Ishikawa (cell line): ENCODE measurements around the gene HYDIN.

Experiments used
- CEBPB ChIP-seq: IDR thresholded peaks from 2 replicates; pipeline ENCODE4 v1.6.1; 2012
- CREB1 ChIP-seq: IDR thresholded peaks from 2 replicates; pipeline ENCODE4 v1.6.1; 2012; ENCODE audit warnings: low read depth
- EGR1 ChIP-seq: IDR thresholded peaks from 2 replicates; pipeline ENCODE4 v1.6.1; 2012
- EP300 ChIP-seq: IDR thresholded peaks from 2 replicates; pipeline ENCODE4 v1.6.1; 2012; ENCODE audit warnings: borderline replicate concordance
- FOXM1 ChIP-seq: IDR thresholded peaks from 2 replicates; pipeline ENCODE4 v1.6.1; 2012; ENCODE audit warnings: low read depth, borderline replicate concordance
- NFIC ChIP-seq: IDR thresholded peaks from 2 replicates; pipeline ENCODE4 v1.6.1; 2012
- RAD21 ChIP-seq: IDR thresholded peaks from 2 replicates; pipeline ENCODE4 v1.6.1; 2012; ENCODE audit warnings: low read depth
- TAF1 ChIP-seq: IDR thresholded peaks from 2 replicates; pipeline ENCODE4 v1.6.1; 2012; ENCODE audit warnings: low read depth, mild to moderate bottlenecking
- TCF12 ChIP-seq: IDR thresholded peaks from 2 replicates; pipeline ENCODE4 v1.6.1; 2012; ENCODE audit warnings: low read depth
- TEAD4 ChIP-seq: IDR thresholded peaks from 2 replicates; pipeline ENCODE4 v1.6.1; 2012
- YY1 ChIP-seq: IDR thresholded peaks from 2 replicates; pipeline ENCODE4 v1.6.1; 2012; ENCODE audit warnings: low read depth
- ZBTB7A ChIP-seq: IDR thresholded peaks from 2 replicates; pipeline ENCODE4 v1.6.1; 2012; ENCODE audit warnings: low read depth
- TF ChIP-seq, protein P1 (sequence below): IDR thresholded peaks from 2 replicates; pipeline ENCODE4 v1.6.1; 2012
- TF ChIP-seq, protein P2 (sequence below): IDR thresholded peaks from 2 replicates; pipeline ENCODE4 v1.6.1; 2012; ENCODE audit warnings: low read depth, mild to moderate bottlenecking
- TF ChIP-seq, protein P3 (sequence below): IDR thresholded peaks from 2 replicates; pipeline ENCODE4 v1.6.1; 2012

The HYDIN gene

DNA sequence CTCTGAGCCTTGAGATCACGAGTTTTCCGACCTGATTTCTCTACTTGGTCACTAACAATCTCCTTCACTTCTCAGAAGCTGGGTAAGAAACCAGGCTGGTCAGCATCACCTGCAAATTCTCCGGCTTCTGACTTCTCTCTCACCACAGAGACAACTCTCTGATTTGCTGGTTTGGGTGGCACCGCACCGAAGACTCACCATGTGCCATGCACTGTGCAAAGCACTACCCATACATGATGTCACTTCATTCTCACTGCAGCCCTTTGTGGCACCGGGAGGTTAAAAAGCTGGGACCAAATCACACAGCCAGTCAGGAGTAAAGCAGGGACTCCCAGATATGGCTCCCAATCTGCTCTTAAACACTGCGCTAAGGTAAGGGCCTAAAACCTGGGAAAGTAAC lies 430.2 kb downstream of the HYDIN start:
- TF ChIP-seq EP300 (no peak), NFIC (no peak), CEBPB (no peak)
- TF ChIP-seq, protein P1, sequence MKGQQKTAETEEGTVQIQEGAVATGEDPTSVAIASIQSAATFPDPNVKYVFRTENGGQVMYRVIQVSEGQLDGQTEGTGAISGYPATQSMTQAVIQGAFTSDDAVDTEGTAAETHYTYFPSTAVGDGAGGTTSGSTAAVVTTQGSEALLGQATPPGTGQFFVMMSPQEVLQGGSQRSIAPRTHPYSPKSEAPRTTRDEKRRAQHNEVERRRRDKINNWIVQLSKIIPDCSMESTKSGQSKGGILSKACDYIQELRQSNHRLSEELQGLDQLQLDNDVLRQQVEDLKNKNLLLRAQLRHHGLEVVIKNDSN = no peak

DNA sequence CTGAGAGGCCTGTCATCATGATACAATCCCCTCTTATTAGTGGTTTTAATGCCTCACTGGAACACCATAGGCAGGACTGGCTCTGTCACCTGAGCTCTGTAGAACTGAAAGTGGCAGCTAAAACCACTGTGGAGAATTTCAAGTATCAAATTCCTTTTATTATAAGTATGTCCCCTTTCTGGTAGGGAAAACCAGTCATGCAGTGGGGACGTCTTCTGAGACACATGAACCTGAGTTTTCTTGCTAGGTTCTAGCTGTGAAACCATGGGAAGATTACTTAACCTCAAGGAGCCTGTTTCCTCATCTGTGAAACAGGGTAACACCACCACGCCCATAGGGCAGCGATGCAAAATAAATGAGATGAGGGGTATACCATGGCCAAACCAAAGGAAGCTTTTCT lies 434.2 kb downstream of the HYDIN start:
- TF ChIP-seq EP300 = no peak
- TF ChIP-seq CEBPB = no peak
- no peak for TF ChIP-seq RAD21
- no peak for TF ChIP-seq ZBTB7A
- TF ChIP-seq NFIC = no peak
- TF ChIP-seq, protein P1 = no peak
- TF ChIP-seq, protein P2, sequence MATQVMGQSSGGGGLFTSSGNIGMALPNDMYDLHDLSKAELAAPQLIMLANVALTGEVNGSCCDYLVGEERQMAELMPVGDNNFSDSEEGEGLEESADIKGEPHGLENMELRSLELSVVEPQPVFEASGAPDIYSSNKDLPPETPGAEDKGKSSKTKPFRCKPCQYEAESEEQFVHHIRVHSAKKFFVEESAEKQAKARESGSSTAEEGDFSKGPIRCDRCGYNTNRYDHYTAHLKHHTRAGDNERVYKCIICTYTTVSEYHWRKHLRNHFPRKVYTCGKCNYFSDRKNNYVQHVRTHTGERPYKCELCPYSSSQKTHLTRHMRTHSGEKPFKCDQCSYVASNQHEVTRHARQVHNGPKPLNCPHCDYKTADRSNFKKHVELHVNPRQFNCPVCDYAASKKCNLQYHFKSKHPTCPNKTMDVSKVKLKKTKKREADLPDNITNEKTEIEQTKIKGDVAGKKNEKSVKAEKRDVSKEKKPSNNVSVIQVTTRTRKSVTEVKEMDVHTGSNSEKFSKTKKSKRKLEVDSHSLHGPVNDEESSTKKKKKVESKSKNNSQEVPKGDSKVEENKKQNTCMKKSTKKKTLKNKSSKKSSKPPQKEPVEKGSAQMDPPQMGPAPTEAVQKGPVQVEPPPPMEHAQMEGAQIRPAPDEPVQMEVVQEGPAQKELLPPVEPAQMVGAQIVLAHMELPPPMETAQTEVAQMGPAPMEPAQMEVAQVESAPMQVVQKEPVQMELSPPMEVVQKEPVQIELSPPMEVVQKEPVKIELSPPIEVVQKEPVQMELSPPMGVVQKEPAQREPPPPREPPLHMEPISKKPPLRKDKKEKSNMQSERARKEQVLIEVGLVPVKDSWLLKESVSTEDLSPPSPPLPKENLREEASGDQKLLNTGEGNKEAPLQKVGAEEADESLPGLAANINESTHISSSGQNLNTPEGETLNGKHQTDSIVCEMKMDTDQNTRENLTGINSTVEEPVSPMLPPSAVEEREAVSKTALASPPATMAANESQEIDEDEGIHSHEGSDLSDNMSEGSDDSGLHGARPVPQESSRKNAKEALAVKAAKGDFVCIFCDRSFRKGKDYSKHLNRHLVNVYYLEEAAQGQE = no peak
- TF ChIP-seq, protein P3, sequence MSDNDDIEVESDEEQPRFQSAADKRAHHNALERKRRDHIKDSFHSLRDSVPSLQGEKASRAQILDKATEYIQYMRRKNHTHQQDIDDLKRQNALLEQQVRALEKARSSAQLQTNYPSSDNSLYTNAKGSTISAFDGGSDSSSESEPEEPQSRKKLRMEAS = no peak
- TF ChIP-seq CREB1 = no peak
- TF ChIP-seq TCF12 = no peak
- no peak for TF ChIP-seq TEAD4
- no peak for TF ChIP-seq TAF1
- TF ChIP-seq YY1 = no peak
- TF ChIP-seq EGR1 = no peak
- no peak for TF ChIP-seq FOXM1

DNA sequence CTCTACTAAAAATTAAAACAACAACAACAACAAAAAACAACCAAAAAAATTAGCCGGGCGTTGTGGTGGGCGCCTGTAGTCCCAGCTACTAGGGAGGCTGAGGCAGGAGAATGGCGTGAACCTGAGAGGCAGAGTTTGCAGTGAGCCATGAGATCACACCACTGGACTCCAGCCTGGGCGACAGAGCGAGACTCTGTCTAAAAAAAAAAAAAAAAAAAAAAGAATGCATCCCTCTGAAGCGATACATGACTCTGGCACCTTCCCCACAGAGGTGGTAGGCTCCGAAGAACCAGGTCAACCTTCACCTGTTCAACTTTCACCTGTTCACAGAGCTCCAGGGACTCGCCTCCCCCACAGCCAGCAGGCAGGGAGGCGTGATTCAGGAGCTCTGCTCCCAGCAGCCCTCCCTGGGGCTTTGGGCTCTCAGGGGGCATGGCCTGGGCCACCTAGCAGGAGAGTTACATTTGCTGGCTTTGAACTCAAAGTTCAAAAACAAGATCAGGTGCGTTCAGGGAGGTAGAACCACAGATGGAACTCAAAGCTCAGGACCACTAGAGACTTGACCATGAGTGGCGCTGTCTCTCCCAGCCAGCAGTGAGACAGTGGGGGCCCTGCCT lies 435.1 kb downstream of the HYDIN start:
- TF ChIP-seq CEBPB (no peak), TAF1 (no peak), NFIC (no peak), ZBTB7A (no peak), CREB1 (no peak), YY1 (no peak), EP300 (no peak)
- TF ChIP-seq, protein P1 = no peak
- TF ChIP-seq, protein P3 = no peak
- TF ChIP-seq, protein P2 = no peak

DNA sequence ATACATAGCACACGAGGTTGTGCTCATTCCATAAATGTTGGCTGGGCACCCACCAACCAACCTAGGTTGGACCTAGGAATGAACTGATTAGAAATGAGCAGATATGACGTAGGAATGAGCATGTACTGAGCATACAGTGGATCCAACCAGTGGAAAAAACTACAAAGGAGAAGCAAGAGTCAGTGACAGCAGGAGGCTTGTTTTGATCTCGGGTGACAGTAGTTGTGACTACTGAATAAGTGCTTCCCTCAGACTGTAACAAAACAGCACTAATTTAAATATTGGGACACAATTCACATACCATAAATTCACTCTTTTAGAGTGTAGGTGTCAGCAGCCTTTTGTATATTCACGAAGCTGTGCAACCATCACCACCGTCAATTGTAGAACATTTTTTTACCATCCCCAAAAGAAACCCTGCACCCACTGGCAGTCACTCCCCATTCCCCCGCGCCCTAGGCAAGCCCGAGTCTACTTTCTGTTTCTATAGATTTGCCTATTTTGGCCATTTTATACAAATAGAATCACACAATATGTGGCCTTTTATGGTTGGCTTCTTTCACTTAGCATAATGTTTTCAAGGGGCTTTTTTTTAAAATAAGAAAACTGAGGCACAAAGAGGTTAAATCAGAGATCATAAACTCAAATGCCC lies 436.5 kb downstream of the HYDIN start:
- TF ChIP-seq RAD21 (no peak), FOXM1 (no peak), ZBTB7A (no peak)
- TF ChIP-seq, protein P3 = no peak

DNA sequence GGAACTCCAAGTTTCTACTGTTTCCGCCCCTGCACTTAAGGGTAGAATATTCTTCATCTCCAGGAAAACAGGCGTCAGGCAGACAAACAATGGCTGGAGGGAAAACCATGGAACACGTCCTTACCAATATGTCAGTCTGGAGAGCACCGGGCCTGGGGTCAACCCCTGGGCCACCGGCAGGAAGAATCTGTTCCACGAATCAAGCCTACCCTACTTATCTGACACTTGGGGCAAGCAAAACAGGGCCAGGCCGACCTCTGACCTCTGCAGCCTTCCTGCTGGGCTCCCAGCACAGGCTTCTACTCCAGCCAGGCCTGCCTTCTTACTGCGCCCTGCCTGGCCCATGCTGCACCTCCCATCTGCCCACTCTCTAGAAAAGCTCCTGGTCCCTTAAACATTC lies 439.7 kb downstream of the HYDIN start:
- TF ChIP-seq, protein P1 = no peak
- TF ChIP-seq NFIC (no peak), RAD21 (no peak), TAF1 (no peak), YY1 (no peak), ZBTB7A (no peak), EGR1 (no peak), CEBPB (no peak), TEAD4 (no peak), EP300 (no peak), CREB1 (no peak)
- TF ChIP-seq, protein P2 = no peak
